Skeletal muscle satellite cell (primary cell): Measurements from ENCODE around the gene SOX4.

Experiments
- H3K27me3 ChIP-seq: 2 replicates; pipeline ENCODE4 v1.7.0; 2013; ENCODE audit warnings: low read length; ENCODE audit not compliant: control insufficient read depth, insufficient read depth
- H3K36me3 ChIP-seq: 2 replicates; pipeline ENCODE4 v1.7.0; 2013; ENCODE audit warnings: mild to moderate bottlenecking, control low read depth, low read length; ENCODE audit not compliant: insufficient read depth
- H3K4me1 ChIP-seq: 2 replicates; pipeline ENCODE4 v1.7.0; 2013; ENCODE audit warnings: low read length; ENCODE audit not compliant: control insufficient read depth, insufficient read depth
- H3K4me2 ChIP-seq: 2 replicates; pipeline ENCODE4 v1.7.0; 2013; ENCODE audit warnings: mild to moderate bottlenecking, low read length
- H3K4me3 ChIP-seq: 2 replicates; pipeline ENCODE4 v1.7.0; 2013; ENCODE audit warnings: low read length
- H3K9ac ChIP-seq: 2 replicates; pipeline ENCODE4 v1.7.0; 2013; ENCODE audit warnings: mild to moderate bottlenecking, low read depth, low read length, moderate library complexity
- H3K9me3 ChIP-seq: replicated peaks from 2 replicates; pipeline ENCODE4 v1.7.0; 2013; ENCODE audit warnings: mild to moderate bottlenecking, control low read depth, low read length

Gene SOX4

DNA sequence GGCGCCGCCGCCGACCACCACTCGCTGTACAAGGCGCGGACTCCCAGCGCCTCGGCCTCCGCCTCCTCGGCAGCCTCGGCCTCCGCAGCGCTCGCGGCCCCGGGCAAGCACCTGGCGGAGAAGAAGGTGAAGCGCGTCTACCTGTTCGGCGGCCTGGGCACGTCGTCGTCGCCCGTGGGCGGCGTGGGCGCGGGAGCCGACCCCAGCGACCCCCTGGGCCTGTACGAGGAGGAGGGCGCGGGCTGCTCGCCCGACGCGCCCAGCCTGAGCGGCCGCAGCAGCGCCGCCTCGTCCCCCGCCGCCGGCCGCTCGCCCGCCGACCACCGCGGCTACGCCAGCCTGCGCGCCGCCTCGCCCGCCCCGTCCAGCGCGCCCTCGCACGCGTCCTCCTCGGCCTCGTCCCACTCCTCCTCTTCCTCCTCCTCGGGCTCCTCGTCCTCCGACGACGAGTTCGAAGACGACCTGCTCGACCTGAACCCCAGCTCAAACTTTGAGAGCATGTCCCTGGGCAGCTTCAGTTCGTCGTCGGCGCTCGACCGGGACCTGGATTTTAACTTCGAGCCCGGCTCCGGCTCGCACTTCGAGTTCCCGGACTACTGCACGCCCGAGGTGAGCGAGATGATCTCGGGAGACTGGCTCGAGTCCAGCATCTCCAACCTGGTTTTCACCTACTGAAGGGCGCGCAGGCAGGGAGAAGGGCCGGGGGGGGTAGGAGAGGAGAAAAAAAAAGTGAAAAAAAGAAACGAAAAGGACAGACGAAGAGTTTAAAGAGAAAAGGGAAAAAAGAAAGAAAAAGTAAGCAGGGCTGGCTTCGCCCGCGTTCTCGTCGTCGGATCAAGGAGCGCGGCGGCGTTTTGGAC lies 2.0 kb downstream of the SOX4 start:
- H3K9ac ChIP-seq: peak overlapping the region; percentile 87
- H3K4me1 ChIP-seq: peaks cover 14% of the 10 kb centered on the region
- no peaks in the 10 kb centered on the region for H3K9me3 ChIP-seq
- peak overlapping the region; percentile 91 for H3K4me2 ChIP-seq
- no peaks in the 10 kb centered on the region for H3K27me3 ChIP-seq
- peak overlapping the region; percentile 95 for H3K4me3 ChIP-seq
- no peaks in the 10 kb centered on the region for H3K36me3 ChIP-seq

DNA sequence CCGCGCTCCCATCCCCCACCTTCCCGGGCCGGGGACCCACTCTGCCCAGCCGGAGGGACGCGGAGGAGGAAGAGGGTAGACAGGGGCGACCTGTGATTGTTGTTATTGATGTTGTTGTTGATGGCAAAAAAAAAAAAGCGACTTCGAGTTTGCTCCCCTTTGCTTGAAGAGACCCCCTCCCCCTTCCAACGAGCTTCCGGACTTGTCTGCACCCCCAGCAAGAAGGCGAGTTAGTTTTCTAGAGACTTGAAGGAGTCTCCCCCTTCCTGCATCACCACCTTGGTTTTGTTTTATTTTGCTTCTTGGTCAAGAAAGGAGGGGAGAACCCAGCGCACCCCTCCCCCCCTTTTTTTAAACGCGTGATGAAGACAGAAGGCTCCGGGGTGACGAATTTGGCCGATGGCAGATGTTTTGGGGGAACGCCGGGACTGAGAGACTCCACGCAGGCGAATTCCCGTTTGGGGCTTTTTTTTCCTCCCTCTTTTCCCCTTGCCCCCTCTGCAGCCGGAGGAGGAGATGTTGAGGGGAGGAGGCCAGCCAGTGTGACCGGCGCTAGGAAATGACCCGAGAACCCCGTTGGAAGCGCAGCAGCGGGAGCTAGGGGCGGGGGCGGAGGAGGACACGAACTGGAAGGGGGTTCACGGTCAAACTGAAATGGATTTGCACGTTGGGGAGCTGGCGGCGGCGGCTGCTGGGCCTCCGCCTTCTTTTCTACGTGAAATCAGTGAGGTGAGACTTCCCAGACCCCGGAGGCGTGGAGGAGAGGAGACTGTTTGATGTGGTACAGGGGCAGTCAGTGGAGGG lies 2.8 kb downstream of the SOX4 start:
- no peaks in the 10 kb centered on the region for H3K9me3 ChIP-seq
- peak overlapping the region; percentile 95 for H3K4me3 ChIP-seq
- no peaks in the 10 kb centered on the region for H3K36me3 ChIP-seq
- H3K4me2 ChIP-seq: peak overlapping the region; percentile 91
- no peaks in the 10 kb centered on the region for H3K27me3 ChIP-seq
- H3K4me1 ChIP-seq: peaks cover 14% of the 10 kb centered on the region
- peak overlapping the region; percentile 87 for H3K9ac ChIP-seq

DNA sequence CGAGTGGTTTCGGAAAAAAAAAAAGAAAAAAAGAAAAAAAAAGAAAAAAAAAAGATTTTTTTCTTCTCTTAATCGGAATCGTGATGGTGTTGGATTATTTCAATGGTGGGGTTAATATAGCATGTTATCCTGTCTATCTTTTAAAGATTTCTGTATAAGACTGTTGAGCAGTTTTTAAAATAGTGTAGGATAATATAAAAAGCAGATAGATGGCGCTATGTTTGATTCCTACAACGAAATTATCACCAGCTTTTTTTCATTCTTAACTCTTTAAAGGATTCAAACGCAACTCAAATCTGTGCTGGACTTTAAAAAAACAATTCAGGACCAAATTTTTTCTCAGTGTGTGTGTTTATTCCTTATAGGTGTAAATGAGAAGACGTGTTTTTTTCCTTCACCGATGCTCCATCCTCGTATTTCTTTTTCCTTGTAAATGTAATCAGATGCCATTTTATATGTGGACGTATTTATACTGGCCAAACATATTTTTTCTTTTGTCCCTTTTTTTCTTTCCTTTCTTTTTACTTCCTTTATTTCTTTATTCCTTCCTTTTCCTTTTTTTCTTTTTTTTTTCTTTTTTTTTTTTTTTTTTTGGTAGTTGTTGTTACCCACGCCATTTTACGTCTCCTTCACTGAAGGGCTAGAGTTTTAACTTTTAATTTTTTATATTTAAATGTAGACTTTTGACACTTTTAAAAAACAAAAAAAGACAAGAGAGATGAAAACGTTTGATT lies 3.6 kb downstream of the SOX4 start:
- Histone ChIP-seq H3K27me3 (no peaks in the 10 kb centered on the region), H3K4me3 (peak overlapping the region; percentile 95), H3K9ac (peak overlapping the region; percentile 87), H3K9me3 (no peaks in the 10 kb centered on the region), H3K4me2 (peak overlapping the region; percentile 91), H3K4me1 (peaks cover 14% of the 10 kb centered on the region), H3K36me3 (no peaks in the 10 kb centered on the region)

DNA sequence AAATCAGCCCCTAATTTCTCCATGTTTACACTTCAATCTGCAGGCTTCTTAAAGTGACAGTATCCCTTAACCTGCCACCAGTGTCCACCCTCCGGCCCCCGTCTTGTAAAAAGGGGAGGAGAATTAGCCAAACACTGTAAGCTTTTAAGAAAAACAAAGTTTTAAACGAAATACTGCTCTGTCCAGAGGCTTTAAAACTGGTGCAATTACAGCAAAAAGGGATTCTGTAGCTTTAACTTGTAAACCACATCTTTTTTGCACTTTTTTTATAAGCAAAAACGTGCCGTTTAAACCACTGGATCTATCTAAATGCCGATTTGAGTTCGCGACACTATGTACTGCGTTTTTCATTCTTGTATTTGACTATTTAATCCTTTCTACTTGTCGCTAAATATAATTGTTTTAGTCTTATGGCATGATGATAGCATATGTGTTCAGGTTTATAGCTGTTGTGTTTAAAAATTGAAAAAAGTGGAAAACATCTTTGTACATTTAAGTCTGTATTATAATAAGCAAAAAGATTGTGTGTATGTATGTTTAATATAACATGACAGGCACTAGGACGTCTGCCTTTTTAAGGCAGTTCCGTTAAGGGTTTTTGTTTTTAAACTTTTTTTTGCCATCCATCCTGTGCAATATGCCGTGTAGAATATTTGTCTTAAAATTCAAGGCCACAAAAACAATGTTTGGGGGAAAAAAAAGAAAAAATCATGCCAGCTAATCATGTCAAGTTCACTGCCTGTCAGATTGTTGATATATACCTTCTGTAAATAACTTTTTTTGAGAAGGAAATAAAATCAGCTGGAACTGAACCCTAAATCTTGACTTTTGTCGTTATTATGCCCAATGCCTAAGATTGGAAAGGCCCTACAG lies 4.5 kb downstream of the SOX4 start:
- Histone ChIP-seq H3K9me3 (no peaks in the 10 kb centered on the region), H3K4me3 (peak overlapping the region; percentile 95), H3K36me3 (no peaks in the 10 kb centered on the region), H3K4me2 (peak overlapping the region; percentile 91), H3K9ac (peak overlapping the region; percentile 87), H3K27me3 (no peaks in the 10 kb centered on the region), H3K4me1 (peaks cover 12% of the 10 kb centered on the region)

DNA sequence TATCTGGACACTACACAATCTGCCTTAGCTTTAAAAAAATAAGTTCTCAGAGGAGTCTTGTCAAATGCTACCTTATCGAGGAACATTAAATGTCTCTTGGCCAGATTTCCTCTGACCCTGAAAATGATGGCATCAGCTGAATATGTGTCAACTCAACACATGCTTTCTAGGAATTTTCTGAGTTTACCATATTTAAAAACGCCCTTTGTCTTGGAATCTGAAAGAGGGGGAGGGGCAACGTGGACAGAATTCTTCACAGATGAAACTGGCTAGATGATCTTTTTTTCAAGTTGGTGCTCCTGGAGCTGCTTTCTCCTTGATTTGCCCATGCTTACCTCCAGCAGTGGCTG lies 5.1 kb downstream of the SOX4 start:
- Histone ChIP-seq H3K4me3 (peak overlapping the region; percentile 95), H3K4me2 (peak overlapping the region; percentile 91), H3K36me3 (no peaks in the 10 kb centered on the region), H3K27me3 (no peaks in the 10 kb centered on the region), H3K4me1 (peaks cover 9% of the 10 kb centered on the region), H3K9ac (peak overlapping the region; percentile 87), H3K9me3 (no peaks in the 10 kb centered on the region)

DNA sequence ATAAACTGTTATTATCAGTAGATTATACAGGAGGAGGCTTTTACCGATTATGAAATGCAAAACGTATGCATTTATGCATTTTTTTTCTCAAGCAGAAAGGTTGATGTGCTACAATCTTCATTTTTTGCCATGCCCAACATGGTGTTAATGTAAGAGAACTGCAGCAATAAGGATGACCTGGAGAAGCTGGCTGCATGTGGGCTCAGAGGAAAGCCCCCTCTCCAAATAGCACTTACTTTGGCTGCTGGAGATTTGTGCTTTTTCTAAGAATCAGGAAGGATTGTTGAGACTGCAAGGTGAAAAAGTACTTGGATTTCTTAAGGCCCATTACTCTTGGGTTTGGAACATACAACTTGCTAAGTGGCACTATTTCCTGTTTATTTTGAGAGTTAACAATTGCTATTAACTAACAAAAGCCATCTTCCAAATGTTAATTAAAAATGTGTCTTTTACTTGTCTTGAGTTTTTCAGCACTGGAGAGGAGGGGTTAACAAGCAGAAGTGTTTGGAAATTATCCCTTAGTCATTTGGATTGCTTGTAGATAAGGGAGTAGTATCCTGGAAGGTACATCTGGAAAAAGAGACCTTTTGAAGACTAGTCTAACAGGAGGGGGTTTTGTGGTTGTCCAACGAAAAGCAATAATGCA lies 5.6 kb downstream of the SOX4 start:
- Histone ChIP-seq H3K4me3 (peak overlapping the region; percentile 95), H3K4me1 (peaks cover 9% of the 10 kb centered on the region), H3K9me3 (no peaks in the 10 kb centered on the region), H3K9ac (no peak overlapping the region), H3K4me2 (peak overlapping the region; percentile 91), H3K36me3 (no peaks in the 10 kb centered on the region), H3K27me3 (no peaks in the 10 kb centered on the region)

DNA sequence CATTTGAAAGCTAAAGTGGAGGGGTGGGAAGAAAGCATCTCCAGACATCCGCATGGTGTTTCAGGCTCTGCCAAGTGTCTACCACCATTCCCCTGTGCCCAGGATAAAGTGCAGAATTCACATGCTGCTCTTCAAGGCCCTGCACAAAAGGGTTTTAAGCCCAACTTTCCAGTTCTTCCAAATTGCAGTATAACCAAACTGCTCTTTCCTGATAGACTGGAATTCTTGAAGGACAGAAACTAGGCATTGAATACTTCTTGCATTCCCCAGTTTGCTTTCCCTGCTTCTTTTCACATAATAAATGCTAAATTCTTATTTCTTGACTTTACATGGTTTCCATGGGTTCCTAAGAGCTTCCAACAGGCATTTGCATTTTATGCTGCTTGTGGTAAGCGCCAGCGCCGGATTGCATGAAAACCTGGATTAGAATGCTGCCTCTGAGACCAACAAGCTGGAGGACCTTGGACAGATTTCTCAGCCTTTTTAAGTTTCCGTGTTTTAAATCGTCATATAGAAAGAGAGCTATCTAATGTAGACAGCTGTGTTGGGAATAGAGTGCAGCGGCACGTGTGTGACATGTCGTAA lies 7.9 kb downstream of the SOX4 start:
- Histone ChIP-seq H3K27me3 (no peaks in the 10 kb centered on the region), H3K4me3 (no peak overlapping the region), H3K9me3 (no peaks in the 10 kb centered on the region), H3K9ac (no peak overlapping the region), H3K4me2 (no peak overlapping the region), H3K4me1 (peaks cover 9% of the 10 kb centered on the region), H3K36me3 (no peaks in the 10 kb centered on the region)

DNA sequence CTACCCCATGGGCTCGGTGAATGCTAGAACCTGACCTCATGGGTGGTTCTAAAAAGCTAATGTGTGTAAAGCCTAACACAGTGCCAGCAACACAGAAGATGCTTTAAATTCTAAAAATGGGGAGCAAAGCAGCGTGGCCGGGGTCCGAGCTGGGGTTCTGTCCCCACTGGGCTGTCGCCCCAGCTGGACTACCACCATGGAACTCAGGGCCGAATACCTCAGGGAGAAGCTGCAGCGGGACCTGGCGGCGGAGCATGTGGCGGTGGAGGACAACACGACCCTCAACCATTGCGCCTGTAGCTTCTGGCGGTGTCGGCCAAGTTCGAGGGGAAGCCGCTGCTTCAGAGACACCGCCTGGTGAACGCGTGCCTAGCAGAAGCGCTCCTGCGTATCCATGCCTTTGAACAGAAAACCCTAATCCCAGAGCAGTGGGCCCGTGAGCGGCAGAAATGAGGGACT lies 8.4 kb downstream of the SOX4 start:
- no peak overlapping the region for H3K4me3 ChIP-seq
- no peaks in the 10 kb centered on the region for H3K27me3 ChIP-seq
- no peaks in the 10 kb centered on the region for H3K9me3 ChIP-seq
- no peaks in the 10 kb centered on the region for H3K36me3 ChIP-seq
- H3K4me2 ChIP-seq: no peak overlapping the region
- H3K4me1 ChIP-seq: peaks cover 9% of the 10 kb centered on the region
- no peak overlapping the region for H3K9ac ChIP-seq

DNA sequence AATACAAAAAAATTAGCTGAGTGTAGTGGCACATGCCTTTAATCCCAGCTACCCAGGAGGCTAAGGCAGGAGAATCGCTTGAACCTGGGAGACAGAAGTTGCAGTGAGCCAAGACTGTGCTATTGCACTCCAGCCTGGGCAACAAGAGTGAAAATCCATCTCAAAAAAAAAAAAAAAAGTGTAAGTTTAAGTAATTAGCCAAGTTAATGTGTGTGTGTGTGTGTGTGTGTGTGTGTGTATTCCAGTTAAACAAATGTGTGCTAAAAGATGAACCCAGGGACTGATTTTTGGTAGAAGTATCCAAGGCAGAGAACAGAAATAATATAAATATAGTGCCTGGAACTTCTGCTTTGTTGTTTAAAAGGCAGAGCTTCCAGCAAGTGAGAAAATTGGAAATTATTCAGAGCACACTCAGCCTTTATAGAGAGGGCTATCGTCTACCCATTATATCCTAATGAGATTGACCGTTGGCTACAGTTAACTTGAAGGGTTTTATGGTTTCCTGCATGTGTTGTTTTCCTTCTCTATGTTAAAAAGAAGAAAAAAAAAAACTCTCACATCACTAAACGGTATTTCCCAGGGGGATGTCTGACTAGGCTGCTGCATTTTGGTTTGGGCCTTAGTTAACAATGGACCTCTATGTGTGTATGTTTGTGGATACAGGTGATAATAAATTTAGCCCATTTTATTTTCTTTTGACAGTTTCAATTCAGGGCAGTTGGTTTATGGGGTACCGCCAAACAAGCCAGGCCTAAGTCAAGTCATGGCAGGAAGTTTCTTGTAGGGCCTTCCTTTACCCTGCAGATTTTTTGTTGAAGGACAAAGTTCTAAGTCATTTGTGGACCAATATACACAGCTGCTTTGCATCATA lies 9.8 kb downstream of the SOX4 start:
- H3K4me1 ChIP-seq: peaks cover 7% of the 10 kb centered on the region
- no peaks in the 10 kb centered on the region for H3K36me3 ChIP-seq
- no peak overlapping the region for H3K4me2 ChIP-seq
- no peak overlapping the region for H3K9ac ChIP-seq
- no peak overlapping the region for H3K4me3 ChIP-seq
- H3K9me3 ChIP-seq: no peaks in the 10 kb centered on the region
- H3K27me3 ChIP-seq: no peaks in the 10 kb centered on the region
